Trophoblast cell (in vitro differentiated cells and primary cell): ENCODE measurements around the gene PRKRIP1.
"Not testable (repeated sequence)": the region's sequence is repeated elsewhere in the genome, so short reads cannot be mapped to it uniquely, and the experiment has no call there.

ENCODE experiments used
- DNase-seq, 2 donors: peaks; one replicate each; pipeline ENCODE4 v3.0.0-alpha.2; 2016
- H2AFZ ChIP-seq: 2 replicates; pipeline ENCODE4 v1.6.1; 2013; ENCODE audit warnings: low read length, moderate library complexity, mild to moderate bottlenecking; ENCODE audit not compliant: insufficient read depth, poor library complexity
- H2AK5ac ChIP-seq: 2 replicates; pipeline ENCODE4 v1.6.1; 2013; ENCODE audit warnings: mild to moderate bottlenecking, low read length
- H2BK120ac ChIP-seq: 2 replicates; pipeline ENCODE4 v1.6.1; 2013; ENCODE audit warnings: low read length, mild to moderate bottlenecking, moderate library complexity; ENCODE audit not compliant: insufficient read depth, poor library complexity
- H2BK12ac ChIP-seq: 2 replicates; pipeline ENCODE4 v1.6.1; 2013; ENCODE audit warnings: mild to moderate bottlenecking, low read length, moderate library complexity
- H2BK5ac ChIP-seq: 2 replicates; pipeline ENCODE4 v1.6.1; 2013; ENCODE audit warnings: low read length, low read depth, moderate library complexity, mild to moderate bottlenecking; ENCODE audit not compliant: poor library complexity
- H3K14ac ChIP-seq: 2 replicates; pipeline ENCODE4 v1.6.1; 2013; ENCODE audit warnings: mild to moderate bottlenecking, low read length
- H3K18ac ChIP-seq: 2 replicates; pipeline ENCODE4 v1.6.1; 2013; ENCODE audit warnings: mild to moderate bottlenecking, low read length
- H3K23ac ChIP-seq: 2 replicates; pipeline ENCODE4 v1.6.1; 2013; ENCODE audit warnings: low read length
- H3K27ac ChIP-seq: 2 replicates; pipeline ENCODE4 v1.5.1; 2013; ENCODE audit warnings: low read depth, mild to moderate bottlenecking, inconsistent platforms, low read length, moderate library complexity
- H3K27me3 ChIP-seq: 2 replicates; pipeline ENCODE4 v1.6.1; 2013; ENCODE audit warnings: inconsistent platforms, mild to moderate bottlenecking, low read length, moderate library complexity; ENCODE audit not compliant: insufficient read depth
- H3K36me3 ChIP-seq, 2 experiments: 1 replicate in 1 of 2; 2 replicates in 1 of 2; pipeline ENCODE4 v1.6.1; 2013; ENCODE audit warnings: low read length in 2 of 2, mild to moderate bottlenecking in 2 of 2, moderate library complexity in 1 of 2; ENCODE audit not compliant: insufficient read depth in 2 of 2, control insufficient read depth in 1 of 2
- H3K4ac ChIP-seq: 2 replicates; pipeline ENCODE4 v1.6.1; 2013; ENCODE audit warnings: low read depth, mild to moderate bottlenecking, low read length, moderate library complexity
- H3K4me1 ChIP-seq, 2 experiments: 1 replicate in 1 of 2; 2 replicates in 1 of 2; pipeline ENCODE4 v1.6.1; 2013; ENCODE audit warnings: low read length in 2 of 2, mild to moderate bottlenecking in 2 of 2, moderate library complexity in 1 of 2; ENCODE audit not compliant: insufficient read depth in 2 of 2, control insufficient read depth in 1 of 2
- H3K4me2 ChIP-seq: 2 replicates; pipeline ENCODE4 v1.6.1; 2013; ENCODE audit warnings: inconsistent platforms, mild to moderate bottlenecking, low read length, moderate library complexity
- H3K4me3 ChIP-seq: 2 replicates; pipeline ENCODE4 v1.5.1; 2013; ENCODE audit warnings: mild to moderate bottlenecking, low read depth, low read length, inconsistent platforms
- H3K79me1 ChIP-seq: one replicate; pipeline ENCODE4 v1.6.1; 2013; ENCODE audit warnings: low read length
- H3K79me2 ChIP-seq: 2 replicates; pipeline ENCODE4 v1.6.1; 2013; ENCODE audit warnings: low read length, mild to moderate bottlenecking; ENCODE audit not compliant: control insufficient read depth, insufficient read depth, poor library complexity
- H3K9ac ChIP-seq: 2 replicates; pipeline ENCODE4 v1.6.1; 2013; ENCODE audit warnings: mild to moderate bottlenecking, low read length
- H3K9me3 ChIP-seq: 2 replicates; pipeline ENCODE4 v1.6.1; 2013; ENCODE audit warnings: low read depth, mild to moderate bottlenecking, control low read depth, inconsistent platforms, low read length; ENCODE audit not compliant: insufficient read depth
- H4K12ac ChIP-seq: 2 replicates; pipeline ENCODE4 v1.6.1; 2013; ENCODE audit warnings: low read depth, mild to moderate bottlenecking, low read length, moderate library complexity
- H4K8ac ChIP-seq: 2 replicates; pipeline ENCODE4 v1.6.1; 2013; ENCODE audit warnings: low read depth, mild to moderate bottlenecking, low read length, moderate library complexity
- H4K91ac ChIP-seq: one replicate; pipeline ENCODE4 v1.6.1; 2013; ENCODE audit warnings: low read depth, mild to moderate bottlenecking, low read length, moderate library complexity
- WGBS: extraction: QIAGEN DNeasy Blood & Tissue Kit; methylation state at CpG from one replicate; pipeline ENCODE4 v1.1.7; 2013; ENCODE audit warnings: missing lambda C conversion rate; ENCODE audit not compliant: insufficient read length, insufficient coverage; ENCODE audit errors: extremely low coverage; 5-methylcytosine and 5-hydroxymethylcytosine counted together

Gene PRKRIP1

GRCh38 chr7:102408530-102408929 is 12.4 kb downstream of the PRKRIP1 start:
- not testable (repeated sequence) for H4K12ac ChIP-seq, H3K79me2 ChIP-seq, H3K4me3 ChIP-seq, H3K27me3 ChIP-seq, H2BK12ac ChIP-seq, H4K8ac ChIP-seq, H3K9me3 ChIP-seq, H3K4ac ChIP-seq, H3K14ac ChIP-seq, DNase-seq, H3K4me1 ChIP-seq, H3K27ac ChIP-seq, H4K91ac ChIP-seq, H2AK5ac ChIP-seq, H2AFZ ChIP-seq, H3K23ac ChIP-seq, H2BK120ac ChIP-seq, H2BK5ac ChIP-seq, H3K9ac ChIP-seq, H3K4me2 ChIP-seq, H3K18ac ChIP-seq, H3K79me1 ChIP-seq
- H3K36me3 ChIP-seq, result peaks cover 60 to 67% of the 10 kb centered on the region in 2 experiments
- WGBS, result no CpG with 5 or more reads among the region's 6 CpGs

GRCh38 chr7:102409340-102409739 is 13.2 kb downstream of the PRKRIP1 start:
- H3K79me2 ChIP-seq, result no peaks in the 10 kb centered on the region
- no peak overlapping the region for H2BK120ac ChIP-seq
- no peak overlapping the region for H2AK5ac ChIP-seq
- H4K12ac ChIP-seq, result no peak overlapping the region
- H3K36me3 ChIP-seq, result peaks cover 57 to 66% of the 10 kb centered on the region in 2 experiments
- no peaks in the 10 kb centered on the region for H3K4me1 ChIP-seq
- H2BK12ac ChIP-seq, result no peak overlapping the region
- H3K4ac ChIP-seq, result no peak overlapping the region
- no peak for DNase-seq
- H3K14ac ChIP-seq, result no peak overlapping the region
- no peak overlapping the region for H3K27ac ChIP-seq
- H3K18ac ChIP-seq, result no peak overlapping the region
- no peaks in the 10 kb centered on the region for H3K79me1 ChIP-seq
- H2BK5ac ChIP-seq, result no peak overlapping the region
- no peak overlapping the region for H3K4me2 ChIP-seq
- peaks cover 5% of the 10 kb centered on the region for H3K9me3 ChIP-seq
- no peak overlapping the region for H3K9ac ChIP-seq
- no peak overlapping the region for H4K8ac ChIP-seq
- H4K91ac ChIP-seq, result no peak overlapping the region
- H3K23ac ChIP-seq, result no peak overlapping the region
- H3K27me3 ChIP-seq, result no peaks in the 10 kb centered on the region
- no peak overlapping the region for H2AFZ ChIP-seq
- no CpG with 5 or more reads among the region's 4 CpGs for WGBS
- H3K4me3 ChIP-seq, result no peak overlapping the region

- Histone ChIP-seq H2BK5ac (no peak overlapping the region), H3K4ac (no peak overlapping the region), H3K18ac (no peak overlapping the region), H2BK120ac (no peak overlapping the region), H3K9me3 (peaks cover 5% of the 10 kb centered on the region), H4K12ac (no peak overlapping the region), H2BK12ac (no peak overlapping the region), H2AFZ (no peak overlapping the region), H2AK5ac (no peak overlapping the region), H3K4me2 (no peak overlapping the region), H3K4me1 (no peaks in the 10 kb centered on the region), H4K8ac (no peak overlapping the region), H3K79me1 (no peaks in the 10 kb centered on the region), H3K27ac (no peak overlapping the region), H3K9ac (no peak overlapping the region), H3K14ac (no peak overlapping the region), H3K4me3 (no peak overlapping the region), H3K23ac (no peak overlapping the region), H3K79me2 (no peaks in the 10 kb centered on the region), H4K91ac (no peak overlapping the region), H3K36me3 (peaks cover 60 to 71% of the 10 kb centered on the region in 2 experiments), H3K27me3 (no peaks in the 10 kb centered on the region)
- no CpG with 5 or more reads among the region's 6 CpGs for WGBS
- no peak for DNase-seq
Observed at GRCh38 chr7:102410123-102410522, 14.0 kb downstream of the PRKRIP1 start.

- Histone ChIP-seq H3K9me3 (peaks cover 6% of the 10 kb centered on the region), H2BK5ac (no peak overlapping the region), H2BK120ac (no peak overlapping the region), H3K9ac (no peak overlapping the region), H3K79me2 (no peaks in the 10 kb centered on the region), H3K36me3 (peaks cover 61 to 69% of the 10 kb centered on the region in 2 experiments), H4K91ac (no peak overlapping the region), H3K4me2 (no peak overlapping the region), H3K18ac (no peak overlapping the region), H3K27me3 (no peaks in the 10 kb centered on the region), H3K14ac (no peak overlapping the region), H3K27ac (no peak overlapping the region), H3K4me1 (no peaks in the 10 kb centered on the region), H3K4me3 (no peak overlapping the region), H2AK5ac (no peak overlapping the region), H3K4ac (no peak overlapping the region), H3K23ac (no peak overlapping the region), H2AFZ (no peak overlapping the region), H4K8ac (no peak overlapping the region), H2BK12ac (no peak overlapping the region), H3K79me1 (no peaks in the 10 kb centered on the region), H4K12ac (no peak overlapping the region)
- WGBS, result no CpG with 5 or more reads among the region's 5 CpGs
- no peak for DNase-seq
Observed at GRCh38 chr7:102410918-102411317, 14.8 kb downstream of the PRKRIP1 start.
